DMS53 treated with DMSO at 0.1 percent for 48 hours (cell line): ENCODE measurements around the gene NMRK2.
"Not testable (repeated sequence)": the region's sequence is repeated elsewhere in the genome, so short reads cannot be mapped to it uniquely, and the experiment has no call there.

Experiments used
- DNase-seq: peaks from one replicate; lab custom pipeline; 2025; ENCODE audit not compliant: unreplicated experiment; lab: John Stamatoyannopoulos, UW

The NMRK2 gene

GRCh38 chr19:3932931-3933810, at the start of gene NMRK2:
NMRK2 (plus strand) TSS chr19:3933069; CDS start chr19:3933672, 603 bp downstream.
- DNase-seq: no peak

GRCh38 chr19:3890591-3890990, 42.3 kb upstream of the NMRK2 start:
- DNase-seq: no peak

GRCh38 chr19:3893509-3894179, 39.2 kb upstream of the NMRK2 start:
- no peak for DNase-seq

GRCh38 chr19:3894959-3895358, 37.9 kb upstream of the NMRK2 start:
- DNase-seq: not testable (repeated sequence)

- DNase-seq: no peak
Observed at GRCh38 chr19:3895788-3896187, 37.1 kb upstream of the NMRK2 start.

- no peak for DNase-seq
Observed at GRCh38 chr19:3897936-3898335, 34.9 kb upstream of the NMRK2 start.

GRCh38 chr19:3898426-3898825, 34.4 kb upstream of the NMRK2 start:
- DNase-seq: no peak

- DNase-seq: no peak
Observed at GRCh38 chr19:3899531-3900294, 33.2 kb upstream of the NMRK2 start.

GRCh38 chr19:3902317-3902973, 30.4 kb upstream of the NMRK2 start:
- DNase-seq: no peak

GRCh38 chr19:3904233-3904632, 28.6 kb upstream of the NMRK2 start:
- DNase-seq: no peak

- DNase-seq: no peak
Observed at GRCh38 chr19:3907626-3908265, 25.1 kb upstream of the NMRK2 start.

GRCh38 chr19:3908266-3909054, 24.4 kb upstream of the NMRK2 start:
- DNase-seq: no peak

- no peak for DNase-seq
Observed at GRCh38 chr19:3910105-3910504, 22.8 kb upstream of the NMRK2 start.

- DNase-seq: no peak
Observed at GRCh38 chr19:3914199-3914598, 18.7 kb upstream of the NMRK2 start.

- DNase-seq: no peak
Observed at GRCh38 chr19:3916033-3916432, 16.8 kb upstream of the NMRK2 start.

- DNase-seq: no peak
Observed at GRCh38 chr19:3919793-3920192, 13.1 kb upstream of the NMRK2 start.

GRCh38 chr19:3923096-3923758, 9.6 kb upstream of the NMRK2 start:
- no peak for DNase-seq

GRCh38 chr19:3923912-3924311, 9.0 kb upstream of the NMRK2 start:
- no peak for DNase-seq

- no peak for DNase-seq
Observed at GRCh38 chr19:3931041-3931440, 1.8 kb upstream of the NMRK2 start.
